GM18499 (cell line): ENCODE results near the gene OR52L1.
"Not testable (repeated sequence)": the region's sequence is repeated elsewhere in the genome, so short reads cannot be mapped to it uniquely, and the experiment has no call there.

ENCODE experiments used
- ATAC-seq: cut with Tn5 transposase; IDR thresholded peaks from one replicate; pipeline ENCODE4 v1.9.1; 2021; ENCODE audit warnings: moderate number of reproducible peaks; ENCODE audit not compliant: insufficient read depth, unreplicated experiment

OR52L1 gene

GRCh38 chr11:5986885-5987284 lies at the start of gene OR52L1:
OR52L1 (minus strand) TSS chr11:5986985; CDS start chr11:5986930, 55 bp downstream.
- no peak for ATAC-seq

GRCh38 chr11:6030708-6031405 lies 44.1 kb upstream of the OR52L1 start, which contains the start of gene OR56A1:
OR56A1 (minus strand) TSS chr11:6030758; CDS start chr11:6027692, 3,066 bp downstream.
- ATAC-seq, result no peak

GRCh38 chr11:6027501-6027900 lies 40.7 kb upstream of the OR52L1 start:
- ATAC-seq, result no peak

- ATAC-seq, result no peak
Measured at GRCh38 chr11:6025056-6025455, 38.3 kb upstream of the OR52L1 start.

- no peak for ATAC-seq
Measured at GRCh38 chr11:6022956-6023355, 36.2 kb upstream of the OR52L1 start.

- no peak for ATAC-seq
Measured at GRCh38 chr11:6013042-6013441, 26.3 kb upstream of the OR52L1 start.

GRCh38 chr11:6012035-6012668 lies 25.4 kb upstream of the OR52L1 start:
- ATAC-seq, result no peak

- no peak for ATAC-seq
Measured at GRCh38 chr11:6006846-6007245, 20.1 kb upstream of the OR52L1 start, which contains the start of gene OR56A4. OR56A4 (minus strand) TSS chr11:6006946; CDS start chr11:6002992, 3,954 bp downstream.

GRCh38 chr11:6006395-6006794 lies 19.6 kb upstream of the OR52L1 start:
- no peak for ATAC-seq

GRCh38 chr11:6002202-6002699 lies 15.5 kb upstream of the OR52L1 start:
- no peak for ATAC-seq

GRCh38 chr11:5994791-5995190 lies 8.0 kb upstream of the OR52L1 start:
- ATAC-seq, result no peak

- ATAC-seq, result no peak
Measured at GRCh38 chr11:5992604-5993251, 5.9 kb upstream of the OR52L1 start.

GRCh38 chr11:5992150-5992549 lies 5.4 kb upstream of the OR52L1 start:
- no peak for ATAC-seq

GRCh38 chr11:5989203-5989602 lies 2.4 kb upstream of the OR52L1 start:
- no peak for ATAC-seq

- ATAC-seq, result no peak
Measured at GRCh38 chr11:5983443-5983842, 3.3 kb downstream of the OR52L1 start.

GRCh38 chr11:5973530-5973929 lies 13.3 kb downstream of the OR52L1 start:
- no peak for ATAC-seq

- ATAC-seq, result no peak
Measured at GRCh38 chr11:5968394-5968793, 18.4 kb downstream of the OR52L1 start, which contains the start of gene OR56A5. OR56A5 (minus strand) TSS chr11:5968494; CDS start chr11:5968494, 0 bp downstream.

GRCh38 chr11:5967708-5968107 lies 19.1 kb downstream of the OR52L1 start:
- no peak for ATAC-seq

GRCh38 chr11:5966958-5967357 lies 19.8 kb downstream of the OR52L1 start:
- no peak for ATAC-seq

GRCh38 chr11:5960704-5961320 lies 26.0 kb downstream of the OR52L1 start:
- not testable (repeated sequence) for ATAC-seq

GRCh38 chr11:5955586-5955985 lies 31.2 kb downstream of the OR52L1 start:
- no peak for ATAC-seq
